GM12878 (cell line): ENCODE results near the gene SMO. TPM values are rescaled to one million over a fixed set of nuclear protein-coding genes. Genes with fewer than 3 reads are reported as not detected.

Experiments
- BHLHE40 ChIP-seq, 2 experiments: fragments of 450-650 bp in 1 of 2; IDR thresholded peaks; 2 replicates each; pipeline ENCODE4 v1.6.1; 2011 to 2017; ENCODE audit warnings: low read depth in 2 of 2, borderline replicate concordance in 1 of 2, improper control_type of control experiment in 1 of 2, low read length in 1 of 2, mild to moderate bottlenecking in 1 of 2
- BRCA1 ChIP-seq: IDR thresholded peaks from 2 replicates; pipeline ENCODE4 v1.6.1; 2011; ENCODE audit warnings: low read depth, low read length, improper control_type of control experiment
- CTCF ChIP-seq, 3 experiments: IDR thresholded peaks in 2 of 3; conservative IDR thresholded peaks in 1 of 3; 2 replicates each; pipeline ENCODE4 v1.5.1; 2011; ENCODE audit warnings: low read depth in 3 of 3, low read length in 3 of 3, mild to moderate bottlenecking in 3 of 3, control low read depth in 2 of 3, moderate library complexity in 2 of 3, inconsistent platforms in 1 of 3, mixed read lengths in 1 of 3; ENCODE audit not compliant: control insufficient read depth in 2 of 3, insufficient read depth in 1 of 3; ENCODE audit errors: extremely low read depth in 1 of 3
- EP300 ChIP-seq, 2 experiments: fragments of 150-350 bp in 1 of 2; IDR thresholded peaks; 2 replicates each; pipeline ENCODE4 v1.6.1; 2011 to 2012; ENCODE audit warnings: low read depth in 2 of 2, low read length in 2 of 2, borderline replicate concordance in 1 of 2, improper control_type of control experiment in 1 of 2, inconsistent platforms in 1 of 2; ENCODE audit not compliant: control insufficient read depth in 1 of 2
- IRF5 ChIP-seq: fragments of 450-650 bp; IDR thresholded peaks from 2 replicates; pipeline ENCODE4 v1.6.1; 2017; ENCODE audit warnings: borderline replicate concordance
- MAX ChIP-seq: IDR thresholded peaks from 2 replicates; pipeline ENCODE4 v1.6.1; 2012; ENCODE audit warnings: low read depth, low read length, improper control_type of control experiment
- MYB ChIP-seq: fragments of 150-350 bp; IDR thresholded peaks from 2 replicates; pipeline ENCODE4 v1.6.1; 2014; ENCODE audit warnings: mild to moderate bottlenecking, low read depth, low read length, borderline replicate concordance
- RFX5 ChIP-seq: IDR thresholded peaks from 2 replicates; pipeline ENCODE4 v1.6.1; 2011; ENCODE audit warnings: low read depth, low read length, improper control_type of control experiment
- TAF1 ChIP-seq: IDR thresholded peaks from 2 replicates; pipeline ENCODE4 v1.6.1; 2011; ENCODE audit warnings: mild to moderate bottlenecking, low read depth, low read length, borderline replicate concordance
- YY1 ChIP-seq: IDR thresholded peaks from 2 replicates; pipeline ENCODE4 v1.6.1; 2011; ENCODE audit warnings: low read depth, mild to moderate bottlenecking, low read length
- ZBTB40 ChIP-seq: fragments of 450-650 bp; IDR thresholded peaks from 2 replicates; pipeline ENCODE4 v1.6.1; 2016; ENCODE audit warnings: mild to moderate bottlenecking, moderate library complexity, borderline replicate concordance
- ZNF217 ChIP-seq: fragments of 450-650 bp; IDR thresholded peaks from 2 replicates; pipeline ENCODE4 v1.6.1; 2017; ENCODE audit warnings: antibody characterized with exemption, mild to moderate bottlenecking
- ZNF24 ChIP-seq: fragments of 450-650 bp; IDR thresholded peaks from 2 replicates; pipeline ENCODE4 v1.6.1; 2017; ENCODE audit warnings: antibody characterized with exemption, mild to moderate bottlenecking
- ZNF592 ChIP-seq: fragments of 450-650 bp; IDR thresholded peaks from 2 replicates; pipeline ENCODE4 v1.6.1; 2017; ENCODE audit warnings: mild to moderate bottlenecking, moderate library complexity
- ZSCAN29 ChIP-seq: fragments of 450-650 bp; IDR thresholded peaks from 2 replicates; pipeline ENCODE4 v1.6.1; 2017; ENCODE audit warnings: mild to moderate bottlenecking, moderate library complexity
- polyA plus RNA-seq, 11 experiments: library from polyadenylated mRNA; depleted of rRNA in 4 of 11; unstranded in 6 of 11; stranded (reverse) in 5 of 11; fragments of >200 nt; fragmentation: Nextera tagmentation in 4 of 11; fragmentation: Illumina TruSeq in 1 of 11; extraction: Ambion mirVana in 4 of 11; extraction: Trizol in 1 of 11; gene quantifications; 1 replicate in 1 of 11; 2 replicates in 10 of 11; pipeline versions ENCODE4 v1.2.1 to v1.2.3, GENCODE V29; 2011 to 2016; ENCODE audit warnings: inconsistent platforms in 2 of 11, missing spikeins in 2 of 11, low read depth in 1 of 11
- total RNA-seq, 4 experiments: library from RNA; depleted of rRNA in 3 of 4; stranded (reverse); fragments of >200 nt in 3 of 4; fragmentation: Illumina TruSeq in 1 of 4; extraction: Trizol in 1 of 4; gene quantifications; 2 replicates each; pipeline versions ENCODE4 v1.2.1 to v1.2.3, GENCODE V29; 2013 to 2021

The SMO gene
- total and polyA plus RNA-seq, 10 of the 15 experiments (the other 5 are each of a cell fraction or from before 2014, with no cell fraction given), result 0.40 to 11.2 (median 2.6) TPM

- TF ChIP-seq ZBTB40 (no peak), MAX (no peak), ZNF217 (peak; percentile 63), IRF5 (no peak), YY1 (peak; percentile 8; the same call in 1 of the 2 replicates), ZNF592 (no peak), ZSCAN29 (no peak), TAF1 (no peak), EP300 (IDR thresholded peaks at IDR 0.05; ENCODE audit: borderline replicate concordance in 1 of 2, control insufficient read depth in 1 of 2, low read depth in 2 of 2, low read length in 2 of 2) (no peak), CTCF (IDR thresholded peaks at IDR 0.05 in 2 of 3, conservative IDR thresholded peaks at IDR 0.05 in 1 of 3; ENCODE audit: control insufficient read depth in 2 of 3, extremely low read depth in 1 of 3, insufficient read depth in 1 of 3, low read depth in 3 of 3, low read length in 3 of 3) (no peak), BHLHE40 (IDR thresholded peaks at IDR 0.05; ENCODE audit: borderline replicate concordance in 1 of 2, low read depth in 2 of 2, low read length in 1 of 2) (peak in 1 of 2 experiments; percentile 15; a peak in 1 of 4 replicates), MYB (no peak), ZNF24 (no peak), RFX5 (no peak), BRCA1 (no peak)
Measured at GRCh38 chr7:129225206-129225930, 36.9 kb downstream of the SMO start (continued).
